HepG2 (cell line): ENCODE measurements around the gene STBD1. TPM values are rescaled to one million over a fixed set of nuclear protein-coding genes. Genes with fewer than 3 reads are reported as not detected.

ENCODE experiments used
- HNF4G ChIP-seq, 2 experiments: sonication (generic) in 1 of 2; formaldehyde crosslinking in 1 of 2; IDR thresholded peaks; 2 replicates each; pipeline versions ENCODE4 v1.4.0 to v1.6.1; 2011 to 2020; ENCODE audit warnings: borderline replicate concordance in 2 of 2, low read depth in 2 of 2, mild to moderate bottlenecking in 2 of 2, low read length in 1 of 2, missing genetic modification reagents in 1 of 2, moderate library complexity in 1 of 2
- KAT8 ChIP-seq: IDR thresholded peaks from 2 replicates; pipeline ENCODE4 v1.6.1; 2016; ENCODE audit warnings: missing genetic modification reagents, missing compliant biosample characterization
- PCBP2 ChIP-seq: fragments of 200-400 bp; formaldehyde crosslinking; optimal IDR thresholded peaks from 2 replicates; pipeline ENCODE3; 2018; ENCODE audit warnings: low read length, low read depth; ENCODE audit not compliant: poor library complexity, severe bottlenecking
- RFXAP ChIP-seq: sonication (generic); formaldehyde crosslinking; IDR thresholded peaks from 2 replicates; pipeline ENCODE4 v1.4.0; 2020; ENCODE audit warnings: missing genetic modification reagents, borderline replicate concordance
- SMC3 ChIP-seq: IDR thresholded peaks from 2 replicates; pipeline ENCODE4 v1.6.1; 2011; ENCODE audit warnings: low read length, improper control_type of control experiment
- SOX6 ChIP-seq, 2 experiments: fragments of 450-650 bp in 1 of 2; sonication (generic) in 1 of 2; formaldehyde crosslinking in 1 of 2; IDR thresholded peaks; 2 replicates each; pipeline versions ENCODE4 v1.4.0 to v1.6.1; 2017 to 2020; ENCODE audit warnings: antibody characterized with exemption in 1 of 2, mild to moderate bottlenecking in 1 of 2, missing genetic modification reagents in 1 of 2
- ZKSCAN1 ChIP-seq: fragments of 150-350 bp; IDR thresholded peaks from 2 replicates; pipeline ENCODE4 v1.6.1; 2014; ENCODE audit warnings: low read length
- ZNF558 ChIP-seq: sonication (generic); formaldehyde crosslinking; IDR thresholded peaks from 2 replicates; pipeline ENCODE4 v1.9.0; 2022; ENCODE audit warnings: mild to moderate bottlenecking, missing genetic modification reagents, borderline replicate concordance
- ZNF7 ChIP-seq: IDR thresholded peaks from 2 replicates; pipeline ENCODE4 v1.6.1; 2016; ENCODE audit warnings: missing biosample characterization, missing genetic modification reagents
- polyA plus RNA-seq, 8 experiments: library from polyadenylated mRNA; depleted of rRNA in 3 of 8; stranded (reverse) in 7 of 8; unstranded in 1 of 8; fragments of >200 nt; fragmentation: Illumina TruSeq in 4 of 8; extraction: Trizol in 4 of 8; gene quantifications; 2 replicates each; pipeline versions ENCODE4 v1.2.1 to v1.2.3, GENCODE V29; 2011 to 2016; ENCODE audit warnings: low read depth in 4 of 8, missing spikeins in 1 of 8, mixed read lengths in 1 of 8; ENCODE audit not compliant: insufficient read depth in 1 of 8
- total RNA-seq, 5 experiments: library from RNA; depleted of rRNA; stranded (reverse); fragments of >200 nt; fragmentation: Illumina TruSeq; extraction: Trizol; gene quantifications; 2 replicates each; pipeline ENCODE4 v1.2.3, GENCODE V29; 2016; ENCODE audit warnings: low read depth in 1 of 5
- TF ChIP-seq, protein P1 (sequence below): sonication (generic); formaldehyde crosslinking; IDR thresholded peaks from 2 replicates; pipeline ENCODE4 v1.5.1; 2020; ENCODE audit warnings: mild to moderate bottlenecking, moderate library complexity, missing genetic modification reagents
- TF ChIP-seq, protein P2 (sequence below): sonication (generic); formaldehyde crosslinking; IDR thresholded peaks from 2 replicates; pipeline ENCODE4 v1.5.0; 2020; ENCODE audit warnings: missing genetic modification reagents, mild to moderate bottlenecking, borderline replicate concordance
- TF ChIP-seq, protein P3 (sequence below): sonication (generic); formaldehyde crosslinking; IDR thresholded peaks from 2 replicates; pipeline ENCODE4 v1.5.0; 2020; ENCODE audit warnings: mild to moderate bottlenecking, missing genetic modification reagents, moderate library complexity
- TF ChIP-seq, protein P4 (sequence below): sonication (generic); formaldehyde crosslinking; conservative IDR thresholded peaks from 2 replicates; pipeline ENCODE4 v1.8.0; 2022; ENCODE audit warnings: mild to moderate bottlenecking, moderate library complexity, missing genetic modification reagents
- TF ChIP-seq, protein P5 (sequence below): sonication (generic); formaldehyde crosslinking; conservative IDR thresholded peaks from 2 replicates; pipeline ENCODE4 v1.4.0; 2020; ENCODE audit warnings: mild to moderate bottlenecking, missing genetic modification reagents, moderate library complexity

Gene STBD1
- total and polyA plus RNA-seq, 2 of the 13 experiments (the other 11 are each of a cell fraction or from before 2014, with no cell fraction given) = 2.8 to 4.3 TPM

DNA sequence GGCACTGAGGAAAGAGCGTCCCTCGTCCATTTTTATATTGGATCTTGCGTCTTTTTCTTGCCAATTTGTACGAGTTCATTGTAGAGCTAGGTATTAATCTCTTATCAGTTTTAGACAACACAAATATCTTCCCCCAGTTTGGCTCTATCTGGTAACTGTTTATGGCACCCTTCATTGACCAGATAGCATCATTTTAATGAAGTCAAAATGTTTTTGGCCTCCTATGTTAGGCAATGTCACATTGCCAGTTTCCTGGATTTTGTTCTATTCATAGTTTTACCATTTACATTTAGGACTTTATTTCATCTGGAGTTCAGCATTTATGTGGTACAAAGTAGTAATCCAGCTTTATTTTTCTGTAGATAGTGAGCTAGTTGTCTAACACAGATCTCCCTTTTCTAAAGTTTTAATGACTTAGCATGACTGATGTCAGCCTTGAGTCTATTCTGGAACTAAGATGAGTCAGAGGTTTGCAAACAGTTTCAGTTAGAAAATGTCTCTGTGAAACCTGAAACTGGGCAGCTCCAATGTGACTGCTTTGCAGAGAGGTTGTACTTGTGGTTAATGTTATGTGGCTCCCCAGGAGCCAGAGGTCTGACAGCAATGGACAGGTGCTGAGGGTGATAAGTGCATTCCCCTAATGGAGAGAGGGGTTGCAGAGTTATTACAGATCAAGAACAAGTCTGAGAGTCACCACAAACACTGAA, 5.3 kb upstream of the STBD1 start (continued):
- TF ChIP-seq, protein P1, sequence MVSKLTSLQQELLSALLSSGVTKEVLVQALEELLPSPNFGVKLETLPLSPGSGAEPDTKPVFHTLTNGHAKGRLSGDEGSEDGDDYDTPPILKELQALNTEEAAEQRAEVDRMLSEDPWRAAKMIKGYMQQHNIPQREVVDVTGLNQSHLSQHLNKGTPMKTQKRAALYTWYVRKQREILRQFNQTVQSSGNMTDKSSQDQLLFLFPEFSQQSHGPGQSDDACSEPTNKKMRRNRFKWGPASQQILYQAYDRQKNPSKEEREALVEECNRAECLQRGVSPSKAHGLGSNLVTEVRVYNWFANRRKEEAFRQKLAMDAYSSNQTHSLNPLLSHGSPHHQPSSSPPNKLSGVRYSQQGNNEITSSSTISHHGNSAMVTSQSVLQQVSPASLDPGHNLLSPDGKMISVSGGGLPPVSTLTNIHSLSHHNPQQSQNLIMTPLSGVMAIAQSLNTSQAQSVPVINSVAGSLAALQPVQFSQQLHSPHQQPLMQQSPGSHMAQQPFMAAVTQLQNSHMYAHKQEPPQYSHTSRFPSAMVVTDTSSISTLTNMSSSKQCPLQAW = 0 out of 2 replicates have a peak, but pooled peaks have one; percentile 31
- no peak for TF ChIP-seq ZKSCAN1
- no peak for TF ChIP-seq RFXAP (CRISPR knock-in tag)
- no peak for TF ChIP-seq ZNF558 (CRISPR knock-in tag)
- TF ChIP-seq ZNF7 = no peak
- TF ChIP-seq, protein P2, sequence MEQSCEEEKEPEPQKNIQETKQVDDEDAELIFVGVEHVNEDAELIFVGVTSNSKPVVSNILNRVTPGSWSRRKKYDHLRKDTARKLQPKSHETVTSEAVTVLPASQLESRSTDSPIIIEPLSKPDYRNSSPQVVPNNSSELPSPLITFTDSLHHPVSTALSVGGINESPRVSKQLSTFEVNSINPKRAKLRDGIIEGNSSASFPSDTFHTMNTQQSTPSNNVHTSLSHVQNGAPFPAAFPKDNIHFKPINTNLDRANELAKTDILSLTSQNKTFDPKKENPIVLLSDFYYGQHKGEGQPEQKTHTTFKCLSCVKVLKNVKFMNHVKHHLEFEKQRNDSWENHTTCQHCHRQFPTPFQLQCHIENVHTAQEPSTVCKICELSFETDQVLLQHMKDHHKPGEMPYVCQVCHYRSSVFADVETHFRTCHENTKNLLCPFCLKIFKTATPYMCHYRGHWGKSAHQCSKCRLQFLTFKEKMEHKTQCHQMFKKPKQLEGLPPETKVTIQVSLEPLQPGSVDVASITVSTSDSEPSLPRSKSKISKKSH (CRISPR knock-in tag) = no peak
- peak; percentile 60; the same call in 1 of the 2 replicates for TF ChIP-seq KAT8 (CRISPR knock-in tag)
- TF ChIP-seq SMC3 = no peak
- TF ChIP-seq, protein P3, sequence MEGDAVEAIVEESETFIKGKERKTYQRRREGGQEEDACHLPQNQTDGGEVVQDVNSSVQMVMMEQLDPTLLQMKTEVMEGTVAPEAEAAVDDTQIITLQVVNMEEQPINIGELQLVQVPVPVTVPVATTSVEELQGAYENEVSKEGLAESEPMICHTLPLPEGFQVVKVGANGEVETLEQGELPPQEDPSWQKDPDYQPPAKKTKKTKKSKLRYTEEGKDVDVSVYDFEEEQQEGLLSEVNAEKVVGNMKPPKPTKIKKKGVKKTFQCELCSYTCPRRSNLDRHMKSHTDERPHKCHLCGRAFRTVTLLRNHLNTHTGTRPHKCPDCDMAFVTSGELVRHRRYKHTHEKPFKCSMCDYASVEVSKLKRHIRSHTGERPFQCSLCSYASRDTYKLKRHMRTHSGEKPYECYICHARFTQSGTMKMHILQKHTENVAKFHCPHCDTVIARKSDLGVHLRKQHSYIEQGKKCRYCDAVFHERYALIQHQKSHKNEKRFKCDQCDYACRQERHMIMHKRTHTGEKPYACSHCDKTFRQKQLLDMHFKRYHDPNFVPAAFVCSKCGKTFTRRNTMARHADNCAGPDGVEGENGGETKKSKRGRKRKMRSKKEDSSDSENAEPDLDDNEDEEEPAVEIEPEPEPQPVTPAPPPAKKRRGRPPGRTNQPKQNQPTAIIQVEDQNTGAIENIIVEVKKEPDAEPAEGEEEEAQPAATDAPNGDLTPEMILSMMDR (CRISPR knock-in tag) = no peak
- TF ChIP-seq PCBP2 = no peak
- no peak for TF ChIP-seq SOX6 (IDR thresholded peaks at IDR 0.05)
- TF ChIP-seq SOX6 (CRISPR knock-in tag; IDR thresholded peaks at IDR 0.05) = 0 out of 2 replicates have a peak, but pooled peaks have one; percentile 24
- no peak for TF ChIP-seq HNF4G (IDR thresholded peaks at IDR 0.05; ENCODE audit: borderline replicate concordance, low read depth, low read length)
- no peak for TF ChIP-seq HNF4G (CRISPR knock-in tag; IDR thresholded peaks at IDR 0.05; ENCODE audit: borderline replicate concordance, low read depth)
- TF ChIP-seq, protein P4, sequence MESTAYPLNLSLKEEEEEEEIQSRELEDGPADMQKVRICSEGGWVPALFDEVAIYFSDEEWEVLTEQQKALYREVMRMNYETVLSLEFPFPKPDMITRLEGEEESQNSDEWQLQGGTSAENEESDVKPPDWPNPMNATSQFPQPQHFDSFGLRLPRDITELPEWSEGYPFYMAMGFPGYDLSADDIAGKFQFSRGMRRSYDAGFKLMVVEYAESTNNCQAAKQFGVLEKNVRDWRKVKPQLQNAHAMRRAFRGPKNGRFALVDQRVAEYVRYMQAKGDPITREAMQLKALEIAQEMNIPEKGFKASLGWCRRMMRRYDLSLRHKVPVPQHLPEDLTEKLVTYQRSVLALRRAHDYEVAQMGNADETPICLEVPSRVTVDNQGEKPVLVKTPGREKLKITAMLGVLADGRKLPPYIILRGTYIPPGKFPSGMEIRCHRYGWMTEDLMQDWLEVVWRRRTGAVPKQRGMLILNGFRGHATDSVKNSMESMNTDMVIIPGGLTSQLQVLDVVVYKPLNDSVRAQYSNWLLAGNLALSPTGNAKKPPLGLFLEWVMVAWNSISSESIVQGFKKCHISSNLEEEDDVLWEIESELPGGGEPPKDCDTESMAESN (CRISPR knock-in tag) = no peak
- TF ChIP-seq, protein P5, sequence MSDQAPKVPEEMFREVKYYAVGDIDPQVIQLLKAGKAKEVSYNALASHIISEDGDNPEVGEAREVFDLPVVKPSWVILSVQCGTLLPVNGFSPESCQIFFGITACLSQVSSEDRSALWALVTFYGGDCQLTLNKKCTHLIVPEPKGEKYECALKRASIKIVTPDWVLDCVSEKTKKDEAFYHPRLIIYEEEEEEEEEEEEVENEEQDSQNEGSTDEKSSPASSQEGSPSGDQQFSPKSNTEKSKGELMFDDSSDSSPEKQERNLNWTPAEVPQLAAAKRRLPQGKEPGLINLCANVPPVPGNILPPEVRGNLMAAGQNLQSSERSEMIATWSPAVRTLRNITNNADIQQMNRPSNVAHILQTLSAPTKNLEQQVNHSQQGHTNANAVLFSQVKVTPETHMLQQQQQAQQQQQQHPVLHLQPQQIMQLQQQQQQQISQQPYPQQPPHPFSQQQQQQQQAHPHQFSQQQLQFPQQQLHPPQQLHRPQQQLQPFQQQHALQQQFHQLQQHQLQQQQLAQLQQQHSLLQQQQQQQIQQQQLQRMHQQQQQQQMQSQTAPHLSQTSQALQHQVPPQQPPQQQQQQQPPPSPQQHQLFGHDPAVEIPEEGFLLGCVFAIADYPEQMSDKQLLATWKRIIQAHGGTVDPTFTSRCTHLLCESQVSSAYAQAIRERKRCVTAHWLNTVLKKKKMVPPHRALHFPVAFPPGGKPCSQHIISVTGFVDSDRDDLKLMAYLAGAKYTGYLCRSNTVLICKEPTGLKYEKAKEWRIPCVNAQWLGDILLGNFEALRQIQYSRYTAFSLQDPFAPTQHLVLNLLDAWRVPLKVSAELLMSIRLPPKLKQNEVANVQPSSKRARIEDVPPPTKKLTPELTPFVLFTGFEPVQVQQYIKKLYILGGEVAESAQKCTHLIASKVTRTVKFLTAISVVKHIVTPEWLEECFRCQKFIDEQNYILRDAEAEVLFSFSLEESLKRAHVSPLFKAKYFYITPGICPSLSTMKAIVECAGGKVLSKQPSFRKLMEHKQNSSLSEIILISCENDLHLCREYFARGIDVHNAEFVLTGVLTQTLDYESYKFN (CRISPR knock-in tag) = peak; percentile 67
